Raji (cell line): ENCODE results near the gene FBXO7.

Experiments
- POLR2A ChIP-seq: IDR thresholded peaks from 2 replicates; pipeline ENCODE4 v1.6.1; 2011; ENCODE audit warnings: low read depth, low read length, control low read depth; ENCODE audit not compliant: insufficient read depth

FBXO7 gene

DNA sequence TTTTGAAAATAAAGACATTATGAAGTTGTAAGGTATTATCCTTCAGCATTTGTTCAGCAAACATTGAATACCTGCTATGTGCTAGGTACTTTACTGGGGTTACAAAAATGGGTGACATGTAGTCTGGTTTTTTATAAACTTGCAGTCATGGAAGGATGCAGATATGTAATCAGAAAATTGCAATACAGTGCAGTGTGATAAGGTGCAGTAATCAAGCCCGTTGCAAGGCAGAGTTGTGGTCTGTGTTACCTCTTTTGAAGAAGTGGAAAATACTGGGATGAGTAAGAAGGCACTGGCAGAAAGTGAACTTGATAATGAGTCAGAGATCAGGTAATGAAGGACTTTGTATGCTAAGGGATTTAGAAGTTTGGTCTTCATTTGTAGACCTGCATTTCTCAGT is 8.1 kb downstream of the FBXO7 start:
- TF ChIP-seq POLR2A, result no peak

DNA sequence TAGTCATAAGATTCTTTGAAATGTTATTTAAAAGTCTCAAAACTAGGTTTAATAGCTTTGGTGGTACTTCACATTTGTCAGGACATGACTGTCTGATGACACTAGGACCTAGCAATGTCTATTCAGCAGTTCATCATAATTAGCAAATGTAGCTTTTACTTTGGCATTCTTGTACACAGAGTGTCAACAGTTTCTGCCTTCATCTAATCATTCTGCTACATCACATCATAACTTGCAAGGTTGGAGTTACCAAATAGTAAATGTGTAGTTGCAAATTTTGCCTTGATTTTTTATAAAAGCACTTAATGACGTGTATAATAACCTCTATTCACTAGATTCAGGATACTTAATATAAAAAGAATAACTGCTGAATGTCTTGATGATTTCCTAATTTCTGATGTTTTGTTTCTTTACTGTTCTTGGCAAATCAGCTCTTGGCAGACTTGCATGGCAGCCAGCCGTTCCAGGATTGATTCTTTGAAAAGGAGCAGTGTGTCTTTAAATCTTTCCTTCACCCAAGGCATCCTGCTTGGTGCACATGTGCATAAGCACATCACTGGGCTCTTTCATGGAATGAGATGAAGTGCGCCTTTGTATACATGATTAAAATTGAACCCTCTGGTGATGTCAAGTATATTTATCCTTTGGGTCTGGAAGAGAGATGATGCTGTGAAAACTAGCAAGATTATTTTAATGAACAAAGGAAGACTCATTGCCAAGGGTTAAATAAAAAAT is 12.2 kb downstream of the FBXO7 start:
- no peak for TF ChIP-seq POLR2A

DNA sequence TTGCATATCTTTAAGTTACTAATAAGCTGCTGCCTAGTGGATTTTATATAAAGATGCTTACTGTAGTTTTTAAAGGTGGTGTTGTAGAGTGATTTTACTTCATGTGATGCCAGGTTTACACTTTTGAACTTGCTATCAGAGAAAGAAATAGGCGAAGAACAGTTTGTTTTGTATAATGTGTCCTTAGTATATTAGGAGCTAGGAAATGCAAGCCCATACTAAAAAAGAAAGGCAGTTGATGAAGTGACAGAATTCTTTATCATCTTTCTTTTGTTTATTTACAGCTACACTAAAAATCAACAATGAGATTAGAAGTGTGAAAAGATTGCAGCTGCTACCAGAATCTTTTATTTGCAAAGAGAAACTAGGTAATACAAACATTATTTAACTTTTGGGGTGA is 12.8 kb downstream of the FBXO7 start:
- no peak for TF ChIP-seq POLR2A

DNA sequence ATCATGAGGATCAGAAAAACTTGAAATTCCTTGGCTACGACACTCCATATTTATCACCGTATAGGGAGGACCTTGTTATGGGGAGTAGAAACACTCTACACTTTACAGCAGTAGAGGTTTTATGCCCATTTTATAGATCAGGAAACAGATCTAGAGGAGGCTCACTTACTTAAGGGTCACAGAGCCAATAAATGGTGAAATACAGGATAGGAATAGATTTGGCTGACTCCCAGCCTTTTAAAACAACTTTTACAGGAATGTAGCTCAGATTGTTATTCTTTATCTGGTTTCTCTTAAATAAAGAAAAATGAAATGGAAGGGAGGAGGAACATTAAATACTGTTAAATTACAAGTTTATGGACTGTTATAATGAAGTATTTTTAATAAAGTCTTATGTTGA is 14.8 kb downstream of the FBXO7 start:
- TF ChIP-seq POLR2A, result no peak

DNA sequence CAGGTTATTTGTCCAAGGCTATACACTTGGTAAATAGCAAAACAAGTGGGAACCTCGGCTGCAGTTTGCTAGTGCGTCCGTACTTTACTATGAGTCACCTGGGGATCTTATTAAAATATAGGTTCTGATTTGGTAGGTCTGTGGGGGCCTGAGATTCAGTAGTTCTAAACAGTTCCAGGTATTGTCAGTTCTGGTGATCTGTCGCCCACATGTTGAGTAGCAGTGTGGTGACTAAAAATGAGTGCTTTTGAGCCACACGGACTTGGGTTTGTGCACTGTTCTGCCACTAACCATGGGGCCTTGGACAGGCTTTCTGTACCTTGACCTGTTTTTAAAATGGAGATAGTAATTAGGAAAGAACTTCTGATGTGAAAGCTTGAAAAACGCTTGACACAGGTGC is 15.7 kb downstream of the FBXO7 start:
- no peak for TF ChIP-seq POLR2A

DNA sequence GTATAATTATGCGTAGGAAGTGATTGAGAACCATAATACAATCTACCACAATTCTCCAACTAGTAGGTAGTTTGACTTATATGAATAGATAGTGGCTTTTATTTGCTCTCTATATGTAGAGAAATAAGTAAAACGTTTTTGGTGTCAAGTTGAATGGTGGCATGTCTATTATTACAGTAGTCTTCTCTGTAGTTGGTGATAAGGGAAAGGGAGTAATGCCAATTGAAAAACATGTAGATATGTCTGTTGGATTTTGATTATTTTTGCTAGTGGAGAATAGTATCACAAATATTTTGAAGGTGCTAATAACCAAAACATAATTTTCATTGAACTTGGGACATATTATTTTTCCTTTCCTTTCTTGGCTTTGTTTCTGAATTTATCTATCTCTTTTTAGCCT is 17.5 kb downstream of the FBXO7 start:
- no peak for TF ChIP-seq POLR2A

DNA sequence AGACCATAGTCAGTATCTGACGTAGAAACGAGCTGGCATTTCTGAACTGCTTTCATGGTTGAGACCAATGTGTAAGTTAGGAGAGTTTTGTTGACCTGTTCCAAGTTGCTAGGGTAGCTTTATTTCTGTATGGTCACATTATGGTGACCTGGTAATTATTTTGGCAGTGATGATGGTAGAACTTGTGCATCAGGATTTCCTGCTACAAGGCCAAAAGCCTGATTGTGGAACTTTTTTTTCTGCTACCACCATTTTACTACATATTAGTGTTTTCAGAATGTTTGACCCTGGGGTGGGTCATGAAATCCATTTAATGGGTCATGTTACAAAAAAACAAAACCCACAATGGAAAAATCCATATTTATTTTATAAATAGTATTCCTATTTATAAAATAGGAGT is 18.9 kb downstream of the FBXO7 start:
- no peak for TF ChIP-seq POLR2A

DNA sequence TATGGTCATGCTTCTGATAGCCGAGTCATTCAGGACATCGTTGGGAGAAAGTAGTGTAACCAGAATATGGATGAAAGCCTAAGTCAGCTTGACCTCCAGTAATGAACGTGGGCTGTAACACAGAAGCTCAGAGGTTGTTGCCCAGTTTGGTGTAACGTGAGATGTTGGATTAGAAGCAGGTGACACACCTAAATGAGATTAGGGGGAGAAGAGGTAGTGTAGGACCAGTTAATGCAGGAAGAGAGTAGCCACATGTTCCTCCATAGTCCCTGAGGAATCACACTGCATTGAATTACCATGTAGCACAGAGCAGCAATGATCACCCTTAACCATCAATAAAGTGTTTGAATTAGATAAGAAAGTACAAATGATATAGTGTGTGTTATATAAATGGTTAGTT is 20.4 kb downstream of the FBXO7 start:
- TF ChIP-seq POLR2A, result no peak

DNA sequence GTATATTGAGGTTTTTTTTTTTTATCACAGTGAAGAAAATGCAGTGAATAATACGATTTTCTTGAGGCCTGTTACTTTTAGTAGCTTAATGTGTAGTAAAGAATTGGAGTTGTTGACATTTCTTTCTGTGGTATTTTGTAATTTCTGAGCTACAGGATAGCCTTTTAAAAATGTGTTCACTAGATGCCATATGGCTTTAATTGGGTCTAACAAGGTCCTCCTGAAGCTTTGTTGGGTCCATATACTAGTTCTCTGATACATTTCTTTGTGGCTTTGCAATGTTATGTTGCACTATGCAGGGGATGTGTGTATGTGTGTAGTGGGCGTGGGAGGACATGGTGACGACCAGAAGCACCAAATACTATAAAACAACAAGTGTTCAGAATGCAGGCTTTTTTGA is 25.1 kb downstream of the FBXO7 start:
- no peak for TF ChIP-seq POLR2A

DNA sequence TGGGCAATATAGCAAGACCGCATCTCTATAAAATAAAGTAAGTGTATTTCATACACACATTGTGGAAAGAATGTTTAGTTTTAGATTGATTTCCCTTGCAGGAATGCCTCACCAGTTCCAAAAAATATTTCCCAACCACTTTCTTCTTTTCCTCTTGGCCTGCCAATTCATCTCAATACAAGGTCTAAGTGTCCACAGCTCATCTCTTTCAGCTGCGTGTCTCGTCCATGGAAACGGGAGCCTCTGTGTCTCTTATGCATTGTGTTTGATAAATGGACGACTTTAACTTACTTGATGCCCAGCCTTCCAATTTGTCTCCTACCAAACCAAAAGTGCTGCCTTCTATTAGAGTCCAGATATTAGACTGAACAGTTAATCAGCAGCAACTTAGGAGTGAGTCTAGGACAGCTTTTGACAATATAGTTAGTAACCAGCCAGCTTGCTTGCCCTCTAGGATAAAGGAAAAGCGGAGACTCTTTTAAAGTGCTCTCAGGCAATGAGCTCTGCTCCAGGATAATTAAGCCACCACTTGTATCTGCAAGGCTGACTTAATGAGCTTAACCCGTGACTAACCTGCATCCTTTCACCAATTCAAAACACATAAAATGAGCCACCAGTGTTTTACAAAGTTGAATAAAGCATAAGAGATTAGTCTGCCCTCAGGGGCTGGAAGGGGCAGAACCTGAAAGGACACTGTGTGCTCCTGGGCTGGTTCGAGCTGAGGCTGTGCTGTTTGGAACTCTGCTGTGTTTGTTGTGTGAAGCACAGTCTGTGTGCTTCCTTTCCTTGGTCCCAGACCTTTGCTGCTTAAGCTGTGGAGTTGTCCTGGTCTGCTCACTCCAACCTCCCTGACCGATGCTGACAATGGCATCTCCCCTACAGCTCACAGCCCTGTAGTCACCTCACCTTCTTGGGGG is 27.5 kb downstream of the FBXO7 start:
- no peak for TF ChIP-seq POLR2A

DNA sequence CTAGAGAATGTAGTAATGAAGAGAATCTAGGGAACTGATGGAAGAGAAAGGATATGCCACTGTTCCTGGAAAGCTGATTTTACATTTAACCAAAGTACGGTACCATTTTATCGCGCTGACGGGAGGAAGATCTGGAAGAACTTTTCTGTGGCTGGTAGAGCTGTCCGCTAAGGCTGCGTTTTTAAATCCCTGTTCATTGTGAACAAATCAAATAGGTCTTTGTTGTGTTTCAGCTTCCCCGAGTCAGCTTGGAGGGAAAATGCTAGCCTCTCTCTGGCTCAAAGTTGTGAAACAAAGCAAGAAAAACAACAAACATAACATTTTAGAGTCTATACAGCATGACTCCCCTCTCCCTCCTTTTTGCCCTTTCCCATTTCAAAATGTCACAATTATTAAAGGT is 34.4 kb downstream of the FBXO7 start:
- TF ChIP-seq POLR2A, result no peak

DNA sequence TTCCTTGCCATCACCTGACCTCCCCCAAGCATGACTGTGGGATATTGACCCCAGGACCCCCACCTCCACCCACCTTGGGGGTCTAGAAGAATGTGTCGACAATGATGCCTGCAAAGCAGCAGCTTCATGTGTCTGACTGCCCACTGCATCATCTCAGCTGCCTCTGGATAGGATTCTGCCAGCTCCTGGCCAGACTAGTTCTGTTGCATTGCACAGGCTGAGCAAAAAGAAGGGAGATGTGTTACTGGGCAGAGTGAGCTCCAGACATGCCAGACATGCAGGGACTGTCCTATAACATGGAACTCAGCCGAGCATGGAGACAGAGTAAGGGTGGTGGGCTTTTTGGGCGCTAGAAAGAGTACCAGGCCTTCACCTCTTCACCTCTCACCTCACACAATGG is 36.7 kb downstream of the FBXO7 start:
- TF ChIP-seq POLR2A, result no peak

DNA sequence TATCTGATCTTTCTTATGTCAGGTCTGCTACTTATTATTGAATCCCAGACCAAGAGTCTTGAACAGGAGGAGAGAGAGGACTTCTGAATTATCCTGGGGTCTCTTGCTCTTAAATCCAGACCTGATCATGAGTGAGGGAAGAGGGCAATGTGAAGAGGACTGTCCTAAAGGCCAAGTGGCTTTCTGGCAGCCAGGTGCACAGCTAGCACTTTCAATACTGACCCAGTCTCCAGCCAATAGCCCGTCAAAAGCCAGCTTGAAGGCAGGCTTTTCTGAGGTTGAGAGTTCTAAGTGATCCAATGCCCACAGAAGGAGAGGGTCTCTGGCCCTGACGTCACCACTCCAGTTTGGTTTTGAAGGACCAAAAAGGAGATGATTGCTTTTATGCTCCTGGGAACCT is 37.2 kb downstream of the FBXO7 start:
- TF ChIP-seq POLR2A, result no peak

DNA sequence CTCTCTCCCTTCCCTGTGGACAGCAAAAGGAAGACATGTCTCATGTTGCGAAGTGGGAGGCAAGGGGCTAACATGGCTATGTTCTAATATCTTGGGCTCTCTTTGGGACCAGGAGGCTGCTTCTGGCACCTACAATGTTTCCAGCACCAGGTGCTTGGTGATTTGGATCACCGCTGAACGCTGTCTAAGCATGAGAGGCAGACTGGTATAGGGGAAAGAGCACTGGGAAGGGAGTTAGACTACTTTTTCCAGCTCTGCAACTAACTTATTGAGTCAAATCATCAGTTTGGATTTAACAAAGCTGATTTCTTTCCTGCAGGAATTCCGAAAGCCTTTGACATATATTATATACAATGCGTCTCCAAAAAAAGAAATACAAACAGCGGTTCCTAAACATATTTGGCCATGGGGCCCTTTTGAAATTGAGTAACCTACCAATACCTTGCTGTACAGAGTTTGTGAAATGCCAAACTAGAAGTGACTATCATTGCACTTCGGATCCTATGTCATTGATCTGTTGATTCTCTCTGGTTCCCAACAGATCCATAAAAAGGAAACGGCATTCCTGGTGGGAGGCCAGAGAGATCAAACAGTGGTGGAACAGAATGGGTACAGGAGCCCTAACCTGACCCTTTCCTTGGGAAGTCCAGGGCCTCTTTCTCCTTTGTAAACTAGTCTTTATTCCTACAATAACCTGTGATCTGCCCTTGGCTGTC is 37.8 kb downstream of the FBXO7 start:
- no peak for TF ChIP-seq POLR2A

DNA sequence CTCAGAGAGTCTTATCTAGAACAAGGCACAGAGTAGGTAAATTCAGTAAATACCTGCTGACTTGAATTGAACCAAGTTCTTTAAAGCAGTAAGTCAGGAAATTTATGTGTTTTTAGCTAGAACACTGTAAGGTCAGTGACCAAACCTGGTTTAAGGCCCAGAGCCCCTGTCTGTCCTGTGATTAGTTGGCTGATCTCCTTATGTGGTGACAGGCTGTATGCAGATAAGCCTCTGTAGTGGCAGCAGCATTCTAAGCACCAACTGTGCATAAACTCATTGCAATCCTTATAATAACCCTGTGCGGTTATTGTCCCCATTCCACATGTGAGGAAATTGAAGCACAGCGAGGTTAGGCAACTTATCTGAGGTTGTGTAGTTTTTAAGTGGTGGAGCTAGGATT is 40.5 kb downstream of the FBXO7 start:
- TF ChIP-seq POLR2A, result no peak

DNA sequence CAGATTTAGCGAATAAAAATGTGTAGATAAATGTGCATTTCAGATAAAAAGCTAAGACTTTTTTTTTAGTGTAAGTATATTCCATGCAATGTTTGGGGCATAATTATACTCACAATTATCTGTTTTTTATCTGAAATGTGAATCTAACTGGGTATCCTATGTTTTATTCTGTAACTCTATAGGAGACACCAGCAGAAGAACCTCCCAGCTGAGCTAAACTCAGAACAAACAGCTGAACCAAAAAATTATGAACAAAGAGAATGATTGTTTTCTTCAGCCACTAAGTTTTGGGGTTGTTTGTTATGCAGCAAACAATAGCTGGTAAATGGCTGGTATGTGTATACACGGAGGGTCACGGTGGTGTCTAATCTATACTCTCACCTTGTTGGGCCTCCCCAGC is 42.9 kb downstream of the FBXO7 start:
- no peak for TF ChIP-seq POLR2A
